Measurements from ENCODE around the gene ANKS6. TPM values are rescaled to one million over a fixed set of nuclear protein-coding genes. Genes with fewer than 3 reads are reported as not detected.

The ANKS6 gene
- total and polyA plus RNA-seq, 2 of the 8 experiments (the other 6 are each of a cell fraction or from before 2014, with no cell fraction given) = 34.1 to 56.3 TPM

DNA sequence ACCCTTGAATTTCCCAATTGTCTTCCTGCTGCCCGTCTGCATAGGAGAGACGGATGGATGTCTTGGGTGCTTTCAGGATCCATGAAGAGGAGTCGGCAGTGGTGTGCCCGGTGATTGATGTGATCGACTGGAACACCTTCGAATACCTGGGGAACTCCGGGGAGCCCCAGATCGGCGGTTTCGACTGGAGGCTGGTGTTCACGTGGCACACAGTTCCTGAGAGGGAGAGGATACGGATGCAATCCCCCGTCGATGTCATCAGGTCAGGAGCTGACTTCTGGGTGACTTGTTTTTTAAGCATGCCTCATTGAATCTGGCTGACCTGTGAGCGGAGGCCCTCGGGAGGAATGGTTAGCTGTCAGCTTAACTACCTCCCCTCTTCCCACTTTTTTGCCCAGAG, 35.3 kb upstream of the ANKS6 start (continued):
- TF ChIP-seq CBX5 (IDR thresholded peaks at IDR 0.05; ENCODE audit: low read depth, low read length) = no peak
- TF ChIP-seq BCL11A (IDR thresholded peaks at IDR 0.05; ENCODE audit: low read depth in 2 of 2, low read length in 2 of 2) = no peak

Measured in H1 (cell line).